HL-60 (cell line): ENCODE measurements around the gene DHDH.
"Not testable (repeated sequence)": the region's sequence is repeated elsewhere in the genome, so short reads cannot be mapped to it uniquely, and the experiment has no call there.

Experiments
- DNase-seq, 2 experiments: peaks; one replicate each; pipeline ENCODE4 v3.0.0-alpha.2; 2010 to 2020; ENCODE audit warnings: low read depth in 1 of 2, low spot score in 1 of 2
- H3K27ac ChIP-seq: fragments of 250-450 bp; sonication (Bioruptor Pico); replicated peaks from 2 replicates; pipeline ENCODE4 v1.5.1; 2020; ENCODE audit warnings: mild to moderate bottlenecking, moderate library complexity
- H3K27me3 ChIP-seq: fragments of 250-450 bp; sonication (Bioruptor Pico); 2 replicates; pipeline ENCODE4 v1.5.1; 2021; ENCODE audit warnings: mild to moderate bottlenecking, moderate library complexity; ENCODE audit not compliant: insufficient read depth, poor library complexity, severe bottlenecking
- H3K4me3 ChIP-seq: replicated peaks from 2 replicates; pipeline ENCODE4 v1.5.1; 2011; ENCODE audit warnings: mild to moderate bottlenecking, control low read depth, low read length; ENCODE audit not compliant: insufficient read depth
- CTCF ChIP-seq: IDR thresholded peaks from one replicate; pipeline ENCODE4 v1.5.1; 2011; ENCODE audit warnings: low read length, control low read depth, inconsistent platforms; ENCODE audit not compliant: insufficient read depth
- GABPA ChIP-seq: IDR thresholded peaks from 2 replicates; pipeline ENCODE4 v1.6.1; 2012; ENCODE audit warnings: low read depth
- POLR2AphosphoS5 ChIP-seq: IDR thresholded peaks from 2 replicates; pipeline ENCODE4 v1.6.1; 2012; ENCODE audit warnings: low read depth
- REST ChIP-seq: IDR thresholded peaks from 2 replicates; pipeline ENCODE4 v1.6.1; 2012; ENCODE audit warnings: low read depth; ENCODE audit not compliant: insufficient replicate concordance
- SPI1 ChIP-seq: IDR thresholded peaks from 2 replicates; pipeline ENCODE4 v1.6.1; 2012; ENCODE audit warnings: low read depth, mild to moderate bottlenecking, borderline replicate concordance

The DHDH gene

GRCh38 chr19:48918071-48918470, 15.4 kb upstream of the DHDH start:
- Histone ChIP-seq H3K4me3 (no peak overlapping the region), H3K27ac (no peak overlapping the region), H3K27me3 (no peaks in the 10 kb centered on the region)
- TF ChIP-seq POLR2AphosphoS5 (no peak), SPI1 (no peak), GABPA (no peak), REST (no peak), CTCF (no peak)
- no peak for DNase-seq

GRCh38 chr19:48918801-48919247, 14.7 kb upstream of the DHDH start:
- Histone ChIP-seq H3K4me3 (no peak overlapping the region), H3K27me3 (no peaks in the 10 kb centered on the region), H3K27ac (no peak overlapping the region)
- peak in 1 of 2 experiments; percentile 18 for DNase-seq
- no peak for TF ChIP-seq GABPA

- not testable (repeated sequence) for H3K27ac ChIP-seq, H3K27me3 ChIP-seq, H3K4me3 ChIP-seq, DNase-seq
These were observed 14.2 kb upstream of the DHDH start for GRCh38 chr19:48919271-48919670.

GRCh38 chr19:48920949-48921348, 12.6 kb upstream of the DHDH start:
- no peak overlapping the region for H3K4me3 ChIP-seq
- TF ChIP-seq REST (no peak), GABPA (no peak), CTCF (no peak), POLR2AphosphoS5 (no peak), SPI1 (no peak)
- H3K27me3 ChIP-seq = no peaks in the 10 kb centered on the region
- no peak overlapping the region for H3K27ac ChIP-seq
- DNase-seq = no peak

- no peaks in the 10 kb centered on the region for H3K27me3 ChIP-seq
- no peak for TF ChIP-seq SPI1
- no peak for TF ChIP-seq CTCF
- TF ChIP-seq POLR2AphosphoS5 = no peak
- no peak for TF ChIP-seq REST
- TF ChIP-seq GABPA = no peak
- H3K27ac ChIP-seq = no peak overlapping the region
- no peak for DNase-seq
- H3K4me3 ChIP-seq = no peak overlapping the region
These were observed 11.6 kb upstream of the DHDH start for GRCh38 chr19:48921721-48922500.
